Measurements from ENCODE around the gene KCNMA1. TPM values are rescaled to one million over a fixed set of nuclear protein-coding genes. Genes with fewer than 3 reads are reported as not detected.
"Not testable (repeated sequence)": the region's sequence is repeated elsewhere in the genome, so short reads cannot be mapped to it uniquely, and the experiment has no call there.

The KCNMA1 gene
- total and polyA plus RNA-seq, 10 donors: 9.3 to 114 (median 51.5) TPM

DNA sequence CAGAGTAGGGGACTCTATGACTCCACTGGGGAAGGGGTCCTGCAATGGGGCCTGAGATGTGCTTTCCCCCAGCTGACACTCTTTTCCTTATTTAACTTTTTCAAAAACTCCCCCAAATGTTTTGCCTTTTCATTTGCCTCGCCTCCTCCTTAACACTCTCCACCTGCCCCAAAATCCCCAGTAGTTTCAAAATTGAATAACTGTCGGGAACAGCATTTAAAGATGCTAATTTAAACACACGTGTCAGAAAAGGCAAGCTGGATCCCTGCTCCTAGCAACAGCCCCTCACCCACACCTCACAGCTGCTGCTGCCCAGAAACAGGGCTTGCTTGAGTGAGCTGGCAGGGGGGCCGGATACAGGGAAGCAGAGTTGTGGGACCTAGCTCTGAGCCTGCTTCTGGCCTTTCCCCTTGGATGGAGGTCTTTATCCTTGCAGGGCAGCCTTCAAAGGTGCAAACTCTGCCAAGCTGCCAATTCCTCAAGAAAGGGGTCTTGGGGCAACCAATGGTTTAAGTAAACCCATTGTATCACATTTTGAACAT is 115.3 kb downstream of the KCNMA1 start:
- DNase-seq: no peak
- no peaks in the 10 kb centered on the region for H3K27me3 ChIP-seq (replicated peaks in 1 of 7)
- H3K9me3 ChIP-seq: no peaks in the 10 kb centered on the region
- H3K4me1 ChIP-seq: peaks cover 0 to under 1% (median 0%) of the 10 kb centered on the region in 6 donors
- intact Hi-C loops (cut with DNase I; ENCODE audit: low total_unique reads): no loop called here
- no peak overlapping the region for H3K27ac ChIP-seq
- H3K36me3 ChIP-seq: no peaks in the 10 kb centered on the region
- TF ChIP-seq POLR2A (IDR thresholded peaks at IDR 0.05): no peak
- TF ChIP-seq, protein P1, sequence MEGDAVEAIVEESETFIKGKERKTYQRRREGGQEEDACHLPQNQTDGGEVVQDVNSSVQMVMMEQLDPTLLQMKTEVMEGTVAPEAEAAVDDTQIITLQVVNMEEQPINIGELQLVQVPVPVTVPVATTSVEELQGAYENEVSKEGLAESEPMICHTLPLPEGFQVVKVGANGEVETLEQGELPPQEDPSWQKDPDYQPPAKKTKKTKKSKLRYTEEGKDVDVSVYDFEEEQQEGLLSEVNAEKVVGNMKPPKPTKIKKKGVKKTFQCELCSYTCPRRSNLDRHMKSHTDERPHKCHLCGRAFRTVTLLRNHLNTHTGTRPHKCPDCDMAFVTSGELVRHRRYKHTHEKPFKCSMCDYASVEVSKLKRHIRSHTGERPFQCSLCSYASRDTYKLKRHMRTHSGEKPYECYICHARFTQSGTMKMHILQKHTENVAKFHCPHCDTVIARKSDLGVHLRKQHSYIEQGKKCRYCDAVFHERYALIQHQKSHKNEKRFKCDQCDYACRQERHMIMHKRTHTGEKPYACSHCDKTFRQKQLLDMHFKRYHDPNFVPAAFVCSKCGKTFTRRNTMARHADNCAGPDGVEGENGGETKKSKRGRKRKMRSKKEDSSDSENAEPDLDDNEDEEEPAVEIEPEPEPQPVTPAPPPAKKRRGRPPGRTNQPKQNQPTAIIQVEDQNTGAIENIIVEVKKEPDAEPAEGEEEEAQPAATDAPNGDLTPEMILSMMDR (IDR thresholded peaks at IDR 0.05 in 8 of 11, conservative IDR thresholded peaks at IDR 0.05 in 3 of 11): no peak
- no peak for TF ChIP-seq POLR2AphosphoS5 (IDR thresholded peaks at IDR 0.05)
- H3K4me3 ChIP-seq: no peak overlapping the region
- WGBS, 5 donors: 50 to 79% (median 78%) methylated on average over 4 of the region's 4 CpGs

DNA sequence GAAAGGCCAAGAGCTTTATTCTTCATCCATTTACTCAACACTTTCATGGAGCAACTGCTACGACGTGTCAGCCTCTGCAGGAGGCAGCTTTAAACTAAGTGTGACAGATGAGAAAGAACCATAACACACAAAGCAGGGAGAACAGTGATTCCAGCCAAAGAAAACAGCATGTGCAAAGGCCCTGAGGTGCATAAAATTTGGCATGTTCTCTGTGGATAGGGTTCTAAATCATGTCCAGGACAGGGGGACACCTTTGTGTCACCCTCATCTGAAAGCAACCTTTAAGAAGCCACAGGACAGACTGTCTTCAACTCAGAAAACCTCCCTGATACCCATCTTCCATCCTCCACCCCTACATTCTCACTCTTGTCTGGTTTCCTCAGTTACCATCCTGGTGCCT is 116.6 kb downstream of the KCNMA1 start:
- TF ChIP-seq POLR2AphosphoS5 (IDR thresholded peaks at IDR 0.05) (no peak), POLR2A (IDR thresholded peaks at IDR 0.05) (no peak)
- TF ChIP-seq, protein P1 (IDR thresholded peaks at IDR 0.05 in 8 of 11, conservative IDR thresholded peaks at IDR 0.05 in 3 of 11): no peak
- intact Hi-C loops (cut with DNase I; ENCODE audit: low total_unique reads): no loop called here
- no peaks in the 10 kb centered on the region for H3K27me3 ChIP-seq (replicated peaks in 1 of 7)
- H3K9me3 ChIP-seq: no peaks in the 10 kb centered on the region
- no peak overlapping the region for H3K27ac ChIP-seq
- no peak overlapping the region for H3K4me3 ChIP-seq
- WGBS, 5 donors: 92 to 100% (median 94%) methylated on average over 2 of the region's 2 CpGs
- H3K36me3 ChIP-seq: no peaks in the 10 kb centered on the region
- no peak for DNase-seq
- no peaks in the 10 kb centered on the region for H3K4me1 ChIP-seq

DNA sequence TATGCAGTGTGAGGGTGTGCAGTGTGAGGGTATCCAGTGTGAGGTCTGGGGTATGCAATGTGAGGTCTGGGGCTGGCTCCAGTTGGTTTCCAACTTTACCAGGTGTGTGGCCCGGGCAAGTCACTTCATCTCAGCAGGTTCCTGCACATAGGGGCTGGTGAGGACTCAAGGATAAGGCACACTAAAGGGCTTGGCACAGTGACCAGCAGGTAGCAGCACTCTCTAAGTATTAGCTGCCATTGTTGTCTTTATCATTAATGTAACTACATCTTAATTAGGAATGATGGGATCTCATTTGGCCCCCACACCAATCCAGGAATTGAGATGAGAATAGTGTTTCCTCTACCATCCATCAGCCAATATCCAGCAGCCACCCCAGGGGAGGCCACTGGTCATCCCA is 117.3 kb downstream of the KCNMA1 start:
- WGBS, 5 donors: 80 to 100% (median 83%) methylated on average over 1 of the region's 1 CpG
- TF ChIP-seq, protein P1 (IDR thresholded peaks at IDR 0.05 in 8 of 11, conservative IDR thresholded peaks at IDR 0.05 in 3 of 11): no peak
- no peak for TF ChIP-seq POLR2AphosphoS5 (IDR thresholded peaks at IDR 0.05)
- intact Hi-C loops (cut with DNase I; ENCODE audit: low total_unique reads): no loop called here
- no peak for DNase-seq
- no peaks in the 10 kb centered on the region for H3K9me3 ChIP-seq
- H3K4me3 ChIP-seq: no peak overlapping the region
- no peaks in the 10 kb centered on the region for H3K36me3 ChIP-seq
- H3K27me3 ChIP-seq (replicated peaks in 1 of 7): no peaks in the 10 kb centered on the region
- no peak overlapping the region for H3K27ac ChIP-seq
- no peaks in the 10 kb centered on the region for H3K4me1 ChIP-seq

DNA sequence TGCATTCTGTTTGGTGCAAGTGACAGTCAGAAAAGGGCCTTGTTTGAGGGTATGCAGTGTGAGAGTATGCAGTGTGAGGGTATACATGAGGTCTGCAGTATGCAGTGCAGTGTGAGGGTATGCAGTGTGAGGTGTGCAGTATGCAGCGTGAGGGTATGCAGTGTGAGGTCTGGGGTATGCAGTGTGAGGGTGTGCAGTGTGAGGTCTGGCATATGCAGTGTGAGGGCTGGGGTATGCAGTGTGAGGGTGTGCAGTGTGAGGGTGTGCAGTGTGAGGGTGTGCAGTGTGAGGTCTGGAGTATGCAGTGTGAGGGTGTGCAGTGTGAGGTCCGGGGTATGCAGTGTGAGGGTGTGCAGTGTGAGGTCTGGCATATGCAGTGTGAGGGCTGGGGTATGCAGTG is 117.8 kb downstream of the KCNMA1 start:
- H3K27me3 ChIP-seq (replicated peaks in 1 of 7); H3K27ac ChIP-seq; DNase-seq; H3K4me3 ChIP-seq; H3K9me3 ChIP-seq; intact Hi-C loops (cut with DNase I; ENCODE audit: low total_unique reads); H3K36me3 ChIP-seq; H3K4me1 ChIP-seq: not testable (repeated sequence)
- WGBS, 5 donors: 63 to 87% (median 80%) methylated on average over 2 of the region's 2 CpGs

DNA sequence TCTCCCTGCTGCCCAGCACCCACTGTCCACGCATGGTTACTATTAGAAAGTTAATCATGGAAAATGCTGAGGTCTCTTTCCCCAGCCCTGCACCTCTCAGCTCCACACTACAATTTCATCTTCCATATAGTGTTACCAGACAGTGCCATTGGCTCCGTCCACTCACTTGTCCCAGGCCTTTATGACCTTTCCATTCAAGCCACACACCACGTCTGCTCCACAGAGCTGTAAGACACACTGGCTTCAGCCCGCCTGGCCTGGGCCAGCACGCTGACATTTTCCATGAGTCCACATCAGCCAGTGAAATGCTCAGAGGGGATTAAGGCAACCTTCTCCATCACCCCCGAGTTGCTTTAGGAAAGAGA is 118.7 kb downstream of the KCNMA1 start:
- Histone ChIP-seq H3K4me1 (no peaks in the 10 kb centered on the region), H3K27ac (peak overlapping the region in 1 of 8 donors; percentile 16), H3K9me3 (no peaks in the 10 kb centered on the region), H3K36me3 (no peaks in the 10 kb centered on the region), H3K27me3 (replicated peaks in 1 of 7) (no peaks in the 10 kb centered on the region), H3K4me3 (no peak overlapping the region)
- WGBS, 5 donors: 86 to 94% (median 91%) methylated on average over 6 of the region's 6 CpGs
- intact Hi-C loops (cut with DNase I; ENCODE audit: low total_unique reads): no loop called here
- TF ChIP-seq, protein P1 (IDR thresholded peaks at IDR 0.05 in 8 of 11, conservative IDR thresholded peaks at IDR 0.05 in 3 of 11): no peak
- TF ChIP-seq POLR2AphosphoS5 (IDR thresholded peaks at IDR 0.05) (no peak), POLR2A (IDR thresholded peaks at IDR 0.05) (no peak)
- no peak for DNase-seq
